ENCODE measurements around the gene ATP6AP1.

DNA sequence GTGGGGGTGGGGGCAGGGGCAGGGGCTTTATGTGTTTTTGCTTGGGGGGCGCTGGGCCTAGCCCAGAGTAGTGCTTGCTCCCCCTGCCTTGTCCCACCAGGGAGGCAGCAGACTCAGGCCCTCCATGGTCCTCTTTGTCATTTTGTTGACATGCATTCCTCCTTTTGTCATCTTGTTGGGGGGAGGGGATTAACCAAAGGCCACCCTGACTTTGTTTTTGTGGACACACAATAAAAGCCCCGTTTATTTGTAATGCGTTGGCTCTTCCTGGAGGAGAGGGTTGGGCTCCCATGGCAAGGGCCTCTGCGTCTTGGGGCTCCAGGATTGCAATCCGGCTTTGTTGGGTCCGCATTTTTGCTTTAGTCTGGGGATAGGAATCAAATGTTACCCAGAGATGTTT lies 47.2 kb upstream of the ATP6AP1 start:
- TF ChIP-seq CTCF (IDR thresholded peaks at IDR 0.05) = no peak
- no peak for TF ChIP-seq EP300 (IDR thresholded peaks at IDR 0.05)
- TF ChIP-seq POLR2AphosphoS5 (IDR thresholded peaks at IDR 0.05) = no peak

Measured in upper lobe of left lung (tissue), 4 donors.